Occipital lobe (tissue), 2 donors: Measurements from ENCODE around the gene SMOC2. TPM values are rescaled to one million over a fixed set of nuclear protein-coding genes. Genes with fewer than 3 reads are reported as not detected.

Source experiments
- DNase-seq: peaks from one replicate; lab custom pipeline; 2025; lab: John Stamatoyannopoulos, UW
- total RNA-seq: library from RNA; depleted of rRNA; stranded (reverse); fragments of >200 nt; gene quantifications from one replicate; pipeline ENCODE4 v1.2.3, GENCODE V29; 2014

SMOC2 gene
- total RNA-seq, 1 donor from 2014 or later, result 1.2 TPM

DNA sequence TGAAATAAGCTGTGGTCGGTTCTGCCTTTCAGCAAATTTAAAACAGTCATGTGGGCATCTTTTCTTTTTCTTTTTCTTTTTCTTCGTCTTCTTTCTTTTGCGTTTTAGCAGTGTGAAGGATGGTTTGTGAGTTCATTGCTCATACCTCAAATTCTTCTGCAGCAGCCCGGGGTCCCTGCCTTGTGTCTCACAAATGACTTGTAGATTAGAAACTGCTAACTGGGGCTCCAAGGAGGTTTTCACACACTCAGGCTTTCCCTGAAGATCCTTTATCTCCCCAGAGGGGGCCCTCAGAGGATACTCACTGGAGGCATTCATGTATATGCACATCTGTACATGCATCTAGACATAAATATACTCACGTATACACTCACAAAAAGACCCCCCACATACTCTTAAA lies 1.7 kb downstream of the SMOC2 start:
- DNase-seq, result no peak

DNA sequence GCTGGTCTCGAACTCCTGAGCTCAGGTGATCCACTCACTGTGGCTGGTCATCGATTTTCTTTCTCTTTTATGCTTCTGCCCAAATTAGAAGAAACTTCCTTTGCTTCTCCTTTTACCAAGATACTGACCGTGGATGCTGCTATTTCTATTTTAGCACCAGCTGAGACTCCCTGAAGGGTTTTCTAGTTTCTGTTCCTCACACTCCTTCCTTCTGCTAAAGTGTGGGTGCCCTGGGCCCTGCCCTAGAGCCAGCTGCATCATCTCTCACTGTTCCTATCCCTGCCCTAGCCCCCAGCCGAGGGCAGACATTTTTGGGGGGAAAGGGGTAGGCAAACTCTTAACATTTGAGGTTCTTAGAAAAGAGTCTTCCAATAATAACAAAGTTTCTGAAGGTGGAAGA lies 6.3 kb downstream of the SMOC2 start:
- no peak for DNase-seq

DNA sequence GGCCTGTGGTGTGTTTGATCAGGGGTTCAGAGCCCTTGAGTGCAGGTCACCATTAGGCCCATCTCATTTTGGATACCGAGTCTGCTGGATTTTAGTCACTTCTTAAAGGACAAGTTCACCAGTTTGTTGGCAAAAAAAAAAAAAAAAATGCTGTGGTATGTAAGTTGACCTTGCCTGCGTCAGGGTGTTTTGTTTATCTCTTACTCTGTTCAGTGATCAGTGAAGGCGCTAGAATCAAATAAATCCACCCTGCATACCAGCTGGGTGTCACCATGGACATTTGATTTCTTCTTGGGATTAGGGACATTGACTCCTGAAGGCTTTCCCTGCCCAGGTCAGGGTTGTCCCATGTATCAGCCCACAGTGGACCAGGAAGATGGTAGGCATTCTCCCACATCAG lies 6.7 kb downstream of the SMOC2 start:
- DNase-seq, result no peak

DNA sequence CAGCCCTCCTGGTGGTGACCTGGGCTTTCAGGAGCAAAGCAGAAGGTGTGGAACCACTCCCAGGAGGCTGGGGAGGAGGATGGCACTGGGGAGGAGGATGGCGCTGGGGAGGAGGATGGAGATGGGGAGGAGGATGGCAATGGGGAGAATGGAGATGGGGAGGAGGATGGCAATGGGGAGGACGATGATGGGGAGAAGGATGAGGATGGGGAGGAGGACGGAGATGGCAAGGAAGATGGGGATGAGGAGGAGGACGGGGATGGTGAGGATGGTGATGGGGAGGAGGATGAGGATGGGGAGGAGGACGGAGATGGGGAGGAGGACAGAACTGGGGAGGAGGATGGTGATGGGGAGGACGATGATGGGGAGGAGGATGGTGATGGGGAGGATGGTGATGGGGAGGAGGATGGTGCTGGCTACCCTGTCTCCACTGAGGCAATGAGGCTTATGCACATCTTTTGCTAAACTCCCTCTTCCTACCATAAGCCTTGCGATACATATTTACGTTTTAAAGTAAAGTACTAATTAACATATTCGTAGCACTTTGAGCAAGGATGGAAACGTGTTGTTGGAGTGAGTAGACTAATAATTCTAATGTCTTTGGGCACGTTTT lies 7.4 kb downstream of the SMOC2 start:
- no peak for DNase-seq

DNA sequence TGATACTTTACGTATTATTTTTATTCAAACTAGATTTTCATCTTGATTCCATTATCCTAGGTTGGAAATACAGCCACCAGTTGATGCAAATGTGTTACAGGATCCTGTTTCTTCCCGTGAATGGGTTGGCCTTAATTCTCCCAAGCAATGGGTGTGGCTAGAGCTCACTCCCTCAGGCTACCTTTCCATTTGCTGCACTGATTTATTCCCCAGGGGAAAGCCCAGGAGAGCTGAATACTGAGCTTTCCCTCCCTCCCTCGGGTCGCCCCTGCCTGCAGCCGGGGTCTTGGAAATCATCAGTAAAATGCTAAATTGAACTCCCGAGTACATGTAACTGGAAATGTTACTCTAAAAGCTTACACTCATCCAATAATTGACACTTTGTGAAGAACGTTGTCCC lies 9.9 kb downstream of the SMOC2 start:
- no peak for DNase-seq

DNA sequence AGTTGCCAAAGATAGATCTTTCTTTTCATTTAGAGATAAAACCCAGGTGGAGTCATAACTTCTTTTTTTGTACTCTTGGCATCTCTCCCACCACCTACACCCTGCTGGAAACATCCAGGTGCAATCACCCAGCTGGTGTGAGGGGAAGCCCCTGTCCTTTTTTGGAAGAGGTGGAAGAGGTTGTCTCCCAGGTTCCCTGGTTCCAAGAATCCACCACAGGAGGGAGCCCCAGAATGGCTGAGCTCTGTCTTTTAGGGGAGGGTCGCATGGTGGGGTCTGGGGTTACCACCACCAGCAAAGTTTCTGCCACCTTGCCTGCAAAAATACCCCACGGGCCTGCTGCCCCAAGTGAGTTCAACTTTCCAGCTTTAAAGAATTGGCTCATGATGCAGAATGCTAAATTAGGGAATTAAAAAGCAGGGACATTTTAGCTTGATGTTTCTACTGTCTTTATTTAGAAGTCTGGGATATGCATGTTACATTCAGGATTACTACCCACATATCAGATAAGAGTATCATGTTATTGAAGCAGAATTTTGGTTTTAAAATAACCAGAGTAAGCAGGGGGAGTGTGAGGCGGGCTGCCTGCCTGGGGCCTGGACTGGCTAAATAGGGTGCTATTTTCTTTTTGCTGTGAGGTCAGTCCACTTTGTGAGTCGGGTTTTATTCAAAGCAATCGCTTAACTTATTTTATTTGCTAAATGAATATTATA lies 11.0 kb downstream of the SMOC2 start:
- no peak for DNase-seq

DNA sequence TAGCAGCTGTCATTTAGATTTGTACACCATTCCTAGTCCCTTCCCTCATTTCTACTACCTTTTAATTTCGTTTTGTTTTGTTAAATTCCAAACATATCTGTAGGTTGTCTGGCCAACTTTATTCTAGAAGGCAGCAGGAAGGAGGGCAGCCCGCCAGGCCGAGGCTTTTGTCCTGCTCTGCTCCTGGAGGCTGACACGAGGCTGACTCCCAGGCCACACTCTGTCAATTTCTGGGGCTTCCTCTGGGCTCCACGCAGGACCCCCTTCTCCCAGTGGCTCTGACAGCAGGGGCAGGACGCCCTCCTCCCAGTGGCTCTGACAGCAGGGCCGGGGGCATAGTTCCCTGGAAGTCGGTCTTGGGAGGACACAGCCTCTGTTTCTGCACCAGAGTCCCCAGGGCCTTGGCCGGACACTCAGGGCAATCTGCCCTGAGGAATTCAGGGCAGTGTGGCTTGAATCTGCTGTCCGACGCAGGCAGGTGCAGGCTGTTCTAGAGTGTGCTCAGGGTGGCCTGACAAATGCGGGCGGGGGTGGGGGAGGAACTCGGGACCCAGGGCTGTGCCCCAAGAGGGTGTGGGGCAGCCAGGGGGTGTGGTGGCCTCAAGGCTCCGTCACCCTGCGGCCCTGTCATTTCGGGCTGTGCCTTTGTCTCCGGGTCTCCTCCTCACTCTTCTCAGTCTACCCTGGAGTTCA lies 11.8 kb downstream of the SMOC2 start:
- DNase-seq, result no peak

DNA sequence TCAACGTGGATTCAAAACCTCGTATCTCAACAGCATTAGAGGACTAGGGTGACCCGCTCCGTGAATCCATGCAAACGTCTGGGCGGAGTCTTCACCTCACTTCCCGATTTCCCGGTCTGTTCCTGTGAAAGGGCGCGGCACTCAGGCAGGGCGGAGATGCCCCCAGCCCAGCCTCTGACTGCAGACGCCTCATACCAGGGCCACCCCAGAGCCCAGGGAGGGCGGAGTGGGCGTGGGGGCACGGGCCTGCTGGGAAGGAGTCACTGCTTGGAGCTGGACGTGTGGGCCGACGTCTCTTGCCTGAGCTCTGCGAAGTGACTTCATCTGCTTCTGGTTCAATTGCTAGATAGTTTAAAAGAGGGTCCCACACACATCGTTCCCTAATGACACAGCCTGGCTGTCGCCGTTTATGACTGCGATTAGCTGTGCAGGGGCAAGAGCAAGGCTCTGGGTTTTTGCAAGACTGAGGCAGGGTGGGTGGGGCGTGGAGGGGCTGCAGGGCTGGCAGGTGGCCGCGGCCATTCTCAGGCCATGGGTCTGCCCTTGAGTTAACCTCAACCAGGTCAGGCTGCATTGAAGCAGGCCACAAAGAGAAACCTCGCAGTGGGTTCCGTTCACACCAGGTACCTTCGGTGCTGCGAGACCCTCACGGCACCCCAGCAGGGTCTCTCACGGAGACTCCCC lies 15.0 kb downstream of the SMOC2 start:
- DNase-seq, result no peak

DNA sequence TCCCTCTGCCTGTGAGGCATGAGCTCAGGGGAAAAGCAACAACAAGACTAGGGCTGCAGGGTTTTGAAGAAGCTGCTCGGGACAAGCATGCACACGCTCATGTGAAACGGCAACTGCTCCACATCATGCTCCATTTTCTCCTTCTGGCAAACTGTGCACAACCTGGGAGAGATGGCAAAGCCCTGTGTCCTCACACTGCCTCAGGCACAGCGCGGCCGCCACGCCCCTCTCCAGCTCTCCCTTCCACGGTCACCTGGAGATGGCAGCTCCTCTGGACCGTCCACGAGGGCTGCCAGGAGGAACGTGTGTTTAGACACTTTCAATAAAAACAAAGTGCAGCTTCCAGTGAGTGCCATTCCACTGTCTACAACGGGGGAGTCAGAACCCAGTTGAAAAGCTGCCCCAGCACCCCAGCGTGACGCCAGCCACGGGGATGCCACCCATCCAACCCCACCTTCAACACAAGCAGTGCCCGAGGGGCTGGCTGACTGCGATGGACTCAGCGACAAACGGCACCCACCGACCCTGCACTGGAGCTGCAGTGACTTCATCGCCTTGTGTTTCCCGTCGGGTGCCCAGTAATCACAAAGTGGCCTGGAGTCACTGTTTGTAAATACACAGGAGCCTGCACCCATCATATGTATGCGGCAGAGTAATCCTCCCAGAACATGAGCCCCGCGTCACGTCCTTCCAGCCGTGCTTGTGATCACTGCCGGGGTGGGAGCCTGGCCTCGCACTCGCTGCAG lies 16.1 kb downstream of the SMOC2 start:
- DNase-seq, result no peak

DNA sequence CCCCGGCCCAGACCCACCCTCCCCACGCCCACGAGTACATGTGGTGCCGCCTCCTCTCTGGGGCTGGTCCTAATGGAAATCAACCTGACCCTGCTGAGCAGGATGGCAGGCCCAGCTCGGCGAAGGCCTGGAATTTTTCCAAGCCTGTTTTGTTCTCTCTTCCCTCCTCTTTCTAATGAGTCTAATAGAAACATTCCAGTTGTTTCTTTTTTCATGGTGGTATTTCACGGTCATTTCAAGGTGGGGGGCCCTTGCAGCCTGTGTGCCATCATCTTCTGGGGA lies 16.6 kb downstream of the SMOC2 start:
- no peak for DNase-seq

DNA sequence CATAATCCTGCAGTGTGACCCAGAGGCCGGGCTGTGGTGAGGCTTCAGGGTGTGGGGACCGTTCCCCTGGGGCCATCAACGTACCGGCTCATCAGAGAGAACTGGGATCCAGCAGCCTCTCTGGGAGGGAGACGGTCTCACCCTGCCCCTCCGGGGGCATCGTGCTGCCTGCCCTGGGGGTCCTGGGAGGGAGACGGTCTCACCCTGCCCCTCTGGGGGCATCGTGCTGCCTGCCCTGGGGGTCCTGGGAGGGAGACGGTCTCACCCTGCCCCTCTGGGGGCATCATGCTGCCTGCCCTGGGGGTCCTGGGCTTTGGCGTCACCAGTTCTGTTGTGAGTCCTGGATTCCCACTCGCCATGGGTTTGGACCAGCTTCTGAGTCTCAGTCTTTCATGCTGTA lies 17.1 kb downstream of the SMOC2 start:
- no peak for DNase-seq

DNA sequence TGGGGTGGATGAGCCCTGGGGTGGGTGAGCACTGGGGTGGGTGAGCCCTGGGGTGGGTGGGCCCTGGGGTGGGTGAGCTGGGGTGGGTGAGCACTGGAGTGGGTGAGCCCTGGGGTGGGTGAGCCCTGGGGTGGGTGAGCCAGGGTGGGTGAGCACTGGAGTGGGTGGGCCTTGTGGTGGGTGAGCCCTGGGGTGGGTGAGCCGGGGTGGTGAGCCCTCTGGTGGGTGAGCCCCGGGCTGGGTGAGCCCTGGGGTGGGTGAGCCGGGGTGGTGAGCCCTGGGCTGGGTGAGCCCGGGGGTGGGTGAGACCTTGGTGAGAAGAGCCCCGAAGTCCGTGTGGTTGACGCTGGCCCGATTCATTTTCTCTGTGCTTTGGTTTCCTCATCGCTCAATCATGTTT lies 18.6 kb downstream of the SMOC2 start:
- DNase-seq, result no peak

DNA sequence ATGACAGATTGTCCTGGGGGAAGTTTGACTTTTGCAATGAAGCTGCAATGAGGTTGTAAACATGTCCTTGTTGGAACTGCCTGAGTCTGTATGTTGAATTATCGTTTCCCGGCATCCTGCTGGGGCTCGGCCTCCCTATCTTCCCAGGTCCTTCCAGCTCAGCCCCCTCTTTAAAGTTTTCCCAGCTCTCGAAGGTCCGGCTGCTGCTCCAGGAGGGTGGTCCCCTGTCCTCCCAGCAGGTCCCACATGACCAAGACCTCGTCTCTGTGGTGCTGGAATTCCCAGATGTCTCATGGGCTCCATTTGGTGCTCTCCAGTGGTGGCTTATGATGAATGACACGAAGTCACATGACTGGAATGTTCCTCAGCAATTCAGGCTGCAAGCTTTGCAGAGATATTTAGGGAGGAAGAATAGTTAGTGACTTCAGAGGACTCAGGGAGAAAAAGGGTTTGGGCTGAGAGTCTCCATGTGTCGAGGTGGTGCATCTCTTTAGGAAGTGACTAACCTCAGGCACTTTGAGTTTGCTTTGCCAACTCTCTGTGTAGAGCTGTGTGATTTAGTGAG lies 21.4 kb downstream of the SMOC2 start:
- no peak for DNase-seq

DNA sequence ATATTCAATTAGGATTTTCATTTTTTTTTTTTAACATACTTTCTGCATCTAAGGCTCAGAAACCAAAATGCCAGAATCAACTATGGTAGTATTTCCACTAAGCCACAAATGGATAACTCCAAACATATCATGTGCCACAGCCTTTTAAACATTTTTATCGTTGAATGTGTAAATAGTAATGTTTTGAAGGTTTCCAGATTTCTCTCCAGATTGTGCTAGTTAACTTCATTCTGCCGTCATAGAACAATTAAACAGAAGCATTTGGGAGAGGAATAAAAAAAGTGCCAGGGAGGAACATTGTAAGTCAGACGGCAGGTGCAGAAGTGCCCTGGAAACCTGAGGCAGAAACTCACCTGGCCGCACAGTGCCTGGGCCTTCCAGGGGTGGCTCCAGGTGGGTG lies 23.6 kb downstream of the SMOC2 start:
- no peak for DNase-seq

DNA sequence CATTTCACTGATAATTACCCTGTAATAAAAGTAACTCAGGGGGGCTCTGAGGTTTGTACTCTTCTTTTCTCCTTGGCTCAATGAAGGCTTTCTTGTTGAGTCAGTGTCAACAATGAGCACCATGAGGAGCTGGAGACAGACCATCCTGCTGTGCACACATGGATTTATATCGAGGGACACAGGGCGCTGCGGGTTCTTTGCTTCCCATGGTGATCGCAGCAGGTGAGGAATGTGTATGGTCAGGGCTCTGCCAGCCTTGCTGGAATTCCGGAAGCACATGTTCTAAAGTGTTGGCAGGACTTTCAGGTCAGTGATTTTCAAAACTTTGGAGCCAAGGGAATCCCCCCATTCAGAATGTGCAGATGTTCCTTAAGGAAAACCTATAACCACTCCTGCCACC lies 27.1 kb downstream of the SMOC2 start:
- DNase-seq, result no peak

DNA sequence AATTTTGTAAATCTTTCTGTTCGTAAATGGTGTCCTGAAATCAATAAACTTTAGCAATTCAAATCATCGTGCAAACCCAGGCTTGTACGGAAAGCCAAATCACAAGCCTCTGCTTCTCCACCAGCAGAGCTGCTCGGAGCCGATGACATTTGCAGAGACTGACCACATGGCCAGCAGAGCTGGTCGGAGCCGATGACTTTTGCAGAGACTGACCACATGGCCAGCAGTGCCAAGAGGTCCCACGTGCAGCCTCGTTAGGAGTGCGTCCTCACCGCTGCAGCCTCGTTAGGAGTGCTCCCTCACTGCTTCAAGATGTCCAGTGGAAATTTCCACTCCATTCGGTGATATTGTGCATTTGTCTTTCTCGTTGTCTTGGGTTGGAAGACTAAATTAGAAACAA lies 28.5 kb downstream of the SMOC2 start:
- DNase-seq, result no peak

DNA sequence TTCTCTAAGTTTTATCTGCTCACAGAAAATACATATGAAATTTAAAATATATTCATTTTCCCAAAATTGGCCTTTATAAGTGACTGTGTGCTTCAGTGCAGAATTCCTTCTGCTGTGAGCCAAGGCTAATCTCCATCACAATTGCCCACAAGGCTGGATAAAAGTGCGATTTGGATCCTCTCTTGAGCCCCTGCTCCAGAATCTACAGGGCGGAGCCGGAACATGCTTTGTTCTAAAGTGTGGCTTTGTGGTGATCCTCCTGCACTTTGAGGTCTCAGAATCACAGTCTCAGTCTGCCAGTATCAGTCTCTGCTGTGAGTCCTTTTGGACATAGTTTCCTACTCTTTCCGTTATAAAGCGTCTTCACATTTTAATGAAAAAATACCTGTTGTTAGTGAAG lies 28.9 kb downstream of the SMOC2 start:
- DNase-seq, result no peak

DNA sequence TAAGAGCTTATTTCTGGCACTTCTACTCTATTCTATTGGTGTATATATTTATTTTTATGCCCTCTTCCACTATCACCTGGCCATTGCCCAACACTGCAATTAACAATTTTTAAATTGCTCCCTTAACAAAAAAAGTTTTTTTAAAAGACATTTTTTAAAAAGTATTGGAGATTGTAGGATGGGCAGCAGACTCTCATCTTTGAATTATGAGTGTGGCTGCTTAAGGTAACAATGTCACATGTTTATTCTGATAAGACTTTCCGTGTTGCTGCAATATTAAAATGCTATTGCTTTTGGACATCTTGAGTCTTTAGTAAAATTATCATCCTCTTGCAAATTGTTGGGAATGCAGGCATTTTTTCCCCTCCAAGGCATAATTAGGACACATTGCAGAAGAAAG lies 31.4 kb downstream of the SMOC2 start:
- no peak for DNase-seq

DNA sequence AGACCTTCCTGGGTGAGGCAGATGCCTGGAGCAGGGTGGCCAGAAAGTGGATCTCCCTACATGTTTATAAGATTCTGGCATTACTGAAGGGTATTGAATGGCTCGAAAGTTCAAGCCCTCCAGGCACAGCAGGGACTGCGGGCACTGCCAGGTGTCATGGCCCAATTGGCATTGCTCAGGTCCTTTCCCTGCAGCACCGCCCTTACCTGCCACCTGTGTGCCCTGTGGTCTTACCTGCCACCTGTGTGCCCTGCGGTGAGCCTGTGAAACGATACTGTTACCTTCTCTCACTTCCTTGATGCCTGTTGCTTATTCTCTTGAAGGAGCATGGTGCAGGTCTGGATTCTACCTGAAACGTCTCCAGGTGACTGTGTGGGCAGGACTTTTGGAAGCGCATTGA lies 32.2 kb downstream of the SMOC2 start:
- DNase-seq, result no peak

DNA sequence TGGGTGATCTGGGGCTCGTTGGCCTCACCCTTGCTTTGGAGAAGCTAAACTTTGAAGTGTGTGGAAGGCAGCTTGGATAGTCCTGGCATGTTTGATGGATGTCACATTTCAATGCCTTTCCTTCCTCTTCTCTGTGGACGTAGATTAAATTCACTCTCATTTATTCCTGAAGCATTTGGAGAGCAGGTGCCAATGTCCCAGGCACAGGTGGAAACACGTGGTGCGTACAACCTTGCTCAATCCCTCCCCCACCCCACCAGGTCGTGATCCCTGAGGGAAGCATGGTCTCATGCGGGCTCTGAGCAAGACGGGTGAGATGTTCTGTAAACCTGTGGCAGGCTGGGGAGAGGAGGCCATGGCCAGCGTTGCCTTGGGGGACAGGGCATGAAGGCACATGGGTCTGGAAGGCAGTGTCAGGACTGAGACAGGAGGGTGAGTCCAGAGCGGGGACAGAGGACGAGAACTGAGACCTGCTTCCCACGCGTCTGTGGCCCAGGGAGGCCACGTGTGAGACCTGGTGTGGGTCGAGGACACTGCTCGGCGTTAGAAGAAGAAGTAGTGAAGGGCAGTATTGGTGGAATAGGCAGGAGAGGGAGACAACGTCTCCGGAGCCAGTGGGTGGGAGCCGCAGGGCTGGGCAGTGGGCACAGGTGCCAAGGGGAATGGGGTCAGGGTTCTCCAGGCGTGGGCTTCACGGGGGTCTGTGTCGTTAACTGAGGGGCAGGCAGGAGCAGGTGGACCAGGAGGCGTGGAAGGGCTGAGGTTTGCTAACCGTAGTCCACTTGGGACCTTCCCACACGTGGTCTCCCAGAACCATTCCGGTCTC lies 34.4 kb downstream of the SMOC2 start:
- no peak for DNase-seq

DNA sequence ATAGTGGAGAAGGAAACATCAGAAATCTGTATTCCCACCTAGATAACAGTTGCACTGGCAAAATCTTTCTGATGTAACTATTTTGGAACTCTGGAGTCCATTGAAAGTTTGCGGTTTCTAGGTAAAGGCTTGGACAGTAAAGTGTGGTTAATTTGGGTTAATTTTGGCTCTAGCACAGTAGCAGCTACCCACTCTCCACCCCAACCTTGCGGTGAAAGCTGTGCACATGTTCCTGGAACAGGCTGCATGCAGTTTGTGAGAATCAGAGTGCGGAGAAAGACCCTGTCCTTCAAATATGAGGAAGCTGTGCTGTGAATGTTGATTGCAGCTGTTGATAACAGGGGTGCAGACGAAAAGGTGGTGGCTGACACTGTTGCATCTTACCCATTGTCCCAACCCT lies 38.4 kb downstream of the SMOC2 start:
- no peak for DNase-seq
